HL-60/S4 (cell line): ENCODE data around the gene ETHE1.

ENCODE experiments used
- in situ Hi-C: fragments of 300-500 bp; cut with MboI; formaldehyde crosslinking; loops from 2 replicates; pipeline ENCODE4 v1.14.3; 2022; ENCODE audit warnings: low sequenced_read_pairs

ETHE1 gene

DNA sequence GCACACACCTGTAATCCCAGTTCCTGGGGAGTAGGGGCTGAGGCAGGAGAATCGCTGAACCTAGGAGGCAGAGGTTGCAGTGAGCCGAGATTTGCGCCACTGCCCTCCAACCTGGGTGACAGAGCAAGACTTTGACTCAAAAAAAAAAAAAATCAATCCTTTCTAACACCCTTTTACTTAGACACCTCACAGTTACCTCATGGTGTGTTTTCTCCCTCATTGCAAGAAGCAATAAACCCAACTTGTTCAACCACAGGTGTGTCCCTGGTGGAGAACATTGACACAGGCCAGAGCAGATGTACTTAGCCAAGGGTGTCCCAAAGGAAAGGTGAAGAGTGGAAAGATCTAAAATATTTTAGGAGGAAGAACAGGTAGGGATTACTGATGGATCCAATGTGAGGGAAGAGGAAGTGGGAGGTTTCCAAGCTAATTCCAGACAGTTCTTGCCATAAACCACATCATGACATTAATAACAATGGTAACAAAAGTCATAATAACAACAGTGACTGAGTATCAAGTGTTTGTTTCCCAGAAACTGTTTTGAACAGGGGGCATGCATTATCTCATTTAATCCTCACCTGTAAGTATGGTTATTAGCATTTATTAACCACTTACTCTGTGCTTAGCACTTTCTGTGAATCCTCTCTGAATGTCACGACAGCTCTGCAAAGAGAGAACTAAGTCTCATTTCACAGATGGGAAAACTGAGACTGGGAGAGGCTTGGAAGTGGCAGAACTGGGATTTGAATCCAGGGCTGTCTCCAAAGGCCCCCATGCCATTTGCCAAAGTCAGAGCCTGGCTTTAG is 58.4 kb downstream of the ETHE1 start:
- in situ Hi-C loops: no loop called here

- in situ Hi-C loops: no loop called here
Measured at GRCh38 chr19:43467730-43468129, 59.3 kb downstream of the ETHE1 start.

DNA sequence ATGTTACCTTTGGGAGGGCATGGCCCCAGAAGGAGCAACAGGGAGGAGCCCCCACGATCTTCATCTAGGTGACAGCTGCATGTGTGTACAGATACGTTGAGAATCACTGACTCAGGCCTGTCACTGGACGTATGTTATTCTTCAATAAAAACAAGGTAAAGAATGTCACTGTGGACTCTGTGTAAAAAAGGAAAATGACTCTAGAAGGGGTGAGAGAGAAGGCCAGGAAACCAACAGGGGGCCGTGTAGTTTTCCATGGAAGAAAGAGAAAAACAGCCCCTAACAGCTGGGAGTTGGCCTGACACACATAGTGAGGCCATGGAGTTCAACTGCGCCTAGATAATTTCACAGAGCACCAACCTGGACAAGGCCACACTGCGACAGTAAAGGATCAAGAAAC is 59.7 kb downstream of the ETHE1 start:
- in situ Hi-C loops: no loop called here

- in situ Hi-C loops: no loop called here
Measured at GRCh38 chr19:43466793-43467192, 60.2 kb downstream of the ETHE1 start.

- in situ Hi-C loops: no loop called here
Measured at GRCh38 chr19:43465468-43466120, 61.4 kb downstream of the ETHE1 start, which contains the start of gene LYPD3. LYPD3 (minus strand) TSS chr19:43465608; CDS start chr19:43465571, 37 bp downstream.

DNA sequence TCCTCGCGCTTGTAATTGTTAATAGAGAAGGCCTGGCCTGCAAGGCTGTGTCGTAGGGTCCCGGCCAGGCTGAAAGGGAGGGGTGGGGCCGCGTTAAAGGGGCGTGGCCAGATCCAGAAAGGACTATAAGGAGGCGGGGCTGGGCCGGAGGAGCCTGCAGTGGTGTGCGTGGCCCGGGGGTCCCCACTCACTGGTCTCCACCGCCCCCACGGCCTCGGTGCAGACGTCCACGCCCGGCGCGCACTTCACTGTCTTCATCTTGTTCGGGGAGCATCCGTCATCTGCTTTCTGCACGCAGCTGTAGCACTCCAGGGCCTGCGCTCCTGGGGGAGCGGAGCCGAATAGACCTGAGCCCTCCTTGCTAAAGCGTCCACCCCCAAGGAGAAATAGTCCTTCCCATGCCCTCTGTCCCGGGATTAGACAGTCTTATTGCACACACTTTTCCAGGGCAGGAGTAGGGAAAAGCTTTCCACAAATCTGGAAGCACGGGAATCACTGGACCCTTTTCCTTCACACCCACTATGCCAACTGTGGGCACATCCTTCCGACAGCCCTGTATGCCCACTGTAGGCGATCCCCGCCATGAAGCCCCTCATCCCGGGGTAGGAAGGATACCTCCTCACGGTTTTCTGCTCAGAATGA is 62.7 kb downstream of the ETHE1 start:
- in situ Hi-C loops: no loop called here

- in situ Hi-C loops: no loop called here
Measured at GRCh38 chr19:43463381-43464133, 63.4 kb downstream of the ETHE1 start.

- in situ Hi-C loops: no loop called here
Measured at GRCh38 chr19:43462785-43463380, 64.1 kb downstream of the ETHE1 start.

GRCh38 chr19:43462383-43462782 is 64.6 kb downstream of the ETHE1 start:
- in situ Hi-C loops: no loop called here

GRCh38 chr19:43461303-43461702 is 65.7 kb downstream of the ETHE1 start:
- in situ Hi-C loops: no loop called here

DNA sequence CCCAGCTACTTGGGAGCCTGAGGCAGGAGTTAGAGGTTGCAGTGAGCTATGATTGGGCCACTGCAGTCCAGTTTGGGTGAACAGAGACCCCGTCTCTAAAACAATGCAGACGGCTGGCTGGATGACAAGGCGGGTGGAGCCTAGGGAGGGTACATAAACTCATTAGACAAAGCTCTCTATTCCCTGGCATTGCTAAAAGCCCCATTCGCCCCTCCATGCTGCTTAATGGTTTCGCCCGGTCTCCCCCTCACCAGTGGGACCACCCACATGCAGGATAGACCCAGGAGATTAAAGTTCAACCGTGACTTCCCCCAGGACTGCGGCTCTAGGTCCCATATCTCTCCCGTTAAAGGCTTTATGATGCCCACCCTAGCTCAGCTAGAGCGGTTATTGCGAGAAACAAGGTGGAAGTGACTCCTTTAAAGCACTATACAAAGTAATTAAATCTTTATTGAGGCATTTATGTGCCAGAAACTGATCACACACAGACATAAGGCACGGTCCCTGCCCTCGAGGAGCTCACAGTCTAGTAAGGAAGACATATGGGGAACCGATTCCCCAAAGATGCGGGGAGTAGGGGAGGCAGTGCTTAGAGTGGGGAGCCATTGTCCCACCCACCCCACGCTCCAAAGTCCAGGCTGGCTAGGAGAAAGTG is 66.5 kb downstream of the ETHE1 start:
- in situ Hi-C loops: no loop called here

GRCh38 chr19:43457809-43458208 is 69.2 kb downstream of the ETHE1 start:
- in situ Hi-C loops: no loop called here
